ENCODE data around the gene NCAPD3.
A peak's percentile ranks its signal among the peaks of the same experiment; 100 is the strongest.
"Not testable (repeated sequence)": the region's sequence is repeated elsewhere in the genome, so short reads cannot be mapped to it uniquely, and the experiment has no call there.

The NCAPD3 gene, protein sequence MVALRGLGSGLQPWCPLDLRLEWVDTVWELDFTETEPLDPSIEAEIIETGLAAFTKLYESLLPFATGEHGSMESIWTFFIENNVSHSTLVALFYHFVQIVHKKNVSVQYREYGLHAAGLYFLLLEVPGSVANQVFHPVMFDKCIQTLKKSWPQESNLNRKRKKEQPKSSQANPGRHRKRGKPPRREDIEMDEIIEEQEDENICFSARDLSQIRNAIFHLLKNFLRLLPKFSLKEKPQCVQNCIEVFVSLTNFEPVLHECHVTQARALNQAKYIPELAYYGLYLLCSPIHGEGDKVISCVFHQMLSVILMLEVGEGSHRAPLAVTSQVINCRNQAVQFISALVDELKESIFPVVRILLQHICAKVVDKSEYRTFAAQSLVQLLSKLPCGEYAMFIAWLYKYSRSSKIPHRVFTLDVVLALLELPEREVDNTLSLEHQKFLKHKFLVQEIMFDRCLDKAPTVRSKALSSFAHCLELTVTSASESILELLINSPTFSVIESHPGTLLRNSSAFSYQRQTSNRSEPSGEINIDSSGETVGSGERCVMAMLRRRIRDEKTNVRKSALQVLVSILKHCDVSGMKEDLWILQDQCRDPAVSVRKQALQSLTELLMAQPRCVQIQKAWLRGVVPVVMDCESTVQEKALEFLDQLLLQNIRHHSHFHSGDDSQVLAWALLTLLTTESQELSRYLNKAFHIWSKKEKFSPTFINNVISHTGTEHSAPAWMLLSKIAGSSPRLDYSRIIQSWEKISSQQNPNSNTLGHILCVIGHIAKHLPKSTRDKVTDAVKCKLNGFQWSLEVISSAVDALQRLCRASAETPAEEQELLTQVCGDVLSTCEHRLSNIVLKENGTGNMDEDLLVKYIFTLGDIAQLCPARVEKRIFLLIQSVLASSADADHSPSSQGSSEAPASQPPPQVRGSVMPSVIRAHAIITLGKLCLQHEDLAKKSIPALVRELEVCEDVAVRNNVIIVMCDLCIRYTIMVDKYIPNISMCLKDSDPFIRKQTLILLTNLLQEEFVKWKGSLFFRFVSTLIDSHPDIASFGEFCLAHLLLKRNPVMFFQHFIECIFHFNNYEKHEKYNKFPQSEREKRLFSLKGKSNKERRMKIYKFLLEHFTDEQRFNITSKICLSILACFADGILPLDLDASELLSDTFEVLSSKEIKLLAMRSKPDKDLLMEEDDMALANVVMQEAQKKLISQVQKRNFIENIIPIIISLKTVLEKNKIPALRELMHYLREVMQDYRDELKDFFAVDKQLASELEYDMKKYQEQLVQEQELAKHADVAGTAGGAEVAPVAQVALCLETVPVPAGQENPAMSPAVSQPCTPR (N-terminal part only)

DNA sequence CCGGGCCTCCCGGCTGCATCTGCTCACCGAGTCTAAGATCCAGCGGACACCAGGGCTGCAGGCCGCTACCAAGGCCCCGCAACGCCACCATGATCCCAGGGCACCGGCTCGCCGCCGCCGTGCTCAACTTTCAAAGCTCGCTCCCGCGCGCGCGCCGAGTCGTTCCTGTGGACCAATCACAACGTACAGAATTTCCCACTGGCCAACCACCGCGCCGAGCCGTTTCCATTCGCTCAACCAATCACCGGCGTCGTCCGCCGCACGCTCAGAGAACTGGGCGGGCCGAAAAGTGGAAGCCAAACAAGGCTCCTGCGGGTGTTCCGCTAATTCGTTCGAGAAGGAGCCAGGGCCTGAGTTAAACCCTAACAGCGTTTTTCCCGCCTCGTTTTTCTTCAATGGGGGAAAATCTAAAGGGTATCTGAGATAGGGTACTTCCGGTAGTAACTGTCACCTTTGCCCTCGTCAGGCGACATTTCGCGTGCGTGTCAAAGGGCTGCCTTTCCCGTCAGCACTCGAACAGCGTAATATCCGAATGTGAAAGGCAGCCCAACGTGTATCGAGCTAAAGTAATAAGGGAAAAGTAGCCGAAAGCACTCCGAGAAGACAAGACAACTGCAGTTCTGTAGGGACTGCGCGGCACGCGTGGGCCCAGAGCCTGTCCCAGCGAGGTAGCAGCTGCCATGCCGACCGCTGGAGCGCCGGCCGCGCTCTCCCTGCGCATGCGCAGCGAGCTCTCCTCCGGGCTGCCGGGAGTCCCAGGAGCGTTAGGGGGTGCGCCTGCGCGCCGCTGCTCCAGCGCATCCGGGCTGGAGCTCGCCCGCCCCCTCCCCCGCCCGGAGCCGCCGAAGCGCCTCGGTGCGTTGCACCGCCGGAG is at the start of gene NCAPD3, which contains the start of gene VPS26B:
Gene NCAPD3 (minus strand): TSS at position 132 of the 874 bp plus-strand sequence. CDS start 41 bp downstream, at position 91.
Gene VPS26B (plus strand): TSS at position 836 of the 874 bp plus-strand sequence. CDS start 452 bp downstream, outside the sequence.
- DNase-seq: peak; percentile 98

DNA sequence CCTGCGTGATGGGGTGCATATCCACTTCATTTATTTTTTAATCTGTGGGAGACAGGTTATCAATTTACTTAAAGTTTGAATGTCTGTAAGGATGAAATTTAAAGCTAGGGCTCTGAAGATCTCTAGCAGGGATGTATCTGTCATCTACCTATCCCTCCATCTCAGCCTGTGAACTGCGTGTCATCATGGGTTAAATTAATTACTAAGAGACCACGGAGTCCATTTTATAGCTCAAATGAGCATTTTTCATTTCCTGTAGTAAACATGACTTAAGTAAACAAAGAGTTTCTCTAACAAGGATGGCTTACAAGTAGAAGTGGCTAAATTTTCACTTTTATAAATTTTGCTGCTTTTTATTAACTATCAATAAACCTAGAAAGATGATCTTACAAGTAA is 49.5 kb upstream of the NCAPD3 start:
- no peak for DNase-seq

DNA sequence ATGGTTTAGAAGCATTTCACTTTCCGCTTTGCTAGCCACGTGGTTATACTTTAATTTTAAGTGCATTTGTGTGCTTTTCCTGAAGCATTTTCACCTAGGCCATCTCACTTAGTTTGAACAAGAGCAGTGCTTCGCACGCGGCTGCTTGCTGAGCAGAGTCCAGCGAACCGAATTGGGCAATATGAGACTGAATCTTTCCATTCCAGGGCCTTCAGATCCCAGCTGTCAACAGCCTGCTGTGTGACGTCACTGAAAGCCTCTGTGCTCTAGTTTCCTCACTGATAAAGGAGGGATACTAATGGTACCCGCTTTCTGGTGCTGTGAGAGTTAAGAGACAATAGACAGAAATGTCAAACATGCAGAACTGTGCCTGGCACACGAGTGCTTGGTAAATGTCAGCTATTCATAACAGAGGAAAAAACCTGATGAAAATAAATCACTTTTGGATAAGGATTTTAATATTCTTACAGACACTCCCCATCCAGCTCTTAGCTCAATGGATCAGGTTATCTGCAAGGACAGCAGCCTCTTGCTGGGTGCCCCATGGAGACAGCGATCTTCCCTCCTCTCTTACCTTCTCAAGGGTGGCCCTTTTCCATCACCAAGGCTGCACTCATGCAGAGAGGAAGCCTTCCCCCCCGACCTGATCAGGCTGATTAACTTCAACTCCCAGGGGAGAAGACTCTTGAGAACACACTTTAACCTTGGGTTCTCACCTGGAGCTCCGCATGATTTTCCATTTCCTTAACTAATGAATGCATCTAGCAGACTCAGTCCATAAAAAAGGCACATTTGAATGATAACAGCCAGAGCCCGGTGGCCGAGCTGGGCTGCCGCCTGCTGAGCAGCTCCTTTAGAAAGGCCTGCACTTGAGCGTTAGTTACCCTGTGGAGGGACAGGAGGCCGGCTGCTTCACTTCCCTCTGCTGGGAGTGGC is 48.9 kb upstream of the NCAPD3 start:
- no peak for DNase-seq

DNA sequence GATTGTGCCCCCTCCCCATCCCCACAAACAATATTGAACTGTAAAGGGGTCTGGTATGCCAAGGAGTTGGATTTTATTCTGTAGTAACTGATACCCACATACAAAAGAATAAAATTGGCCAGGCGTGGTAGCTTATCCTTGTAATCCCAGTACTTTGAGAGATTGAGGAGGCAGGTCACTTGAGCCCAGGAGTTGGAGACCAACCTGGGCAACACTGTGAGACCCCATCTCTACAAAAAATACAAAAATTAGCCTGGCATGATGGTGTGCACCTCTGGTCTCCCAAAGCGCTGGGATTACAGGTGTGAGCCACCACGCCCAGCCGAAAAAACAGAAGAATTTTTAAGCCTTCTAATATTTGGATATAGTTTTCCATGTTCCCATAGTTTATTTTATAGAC is 48.2 kb upstream of the NCAPD3 start:
- no peak for DNase-seq

DNA sequence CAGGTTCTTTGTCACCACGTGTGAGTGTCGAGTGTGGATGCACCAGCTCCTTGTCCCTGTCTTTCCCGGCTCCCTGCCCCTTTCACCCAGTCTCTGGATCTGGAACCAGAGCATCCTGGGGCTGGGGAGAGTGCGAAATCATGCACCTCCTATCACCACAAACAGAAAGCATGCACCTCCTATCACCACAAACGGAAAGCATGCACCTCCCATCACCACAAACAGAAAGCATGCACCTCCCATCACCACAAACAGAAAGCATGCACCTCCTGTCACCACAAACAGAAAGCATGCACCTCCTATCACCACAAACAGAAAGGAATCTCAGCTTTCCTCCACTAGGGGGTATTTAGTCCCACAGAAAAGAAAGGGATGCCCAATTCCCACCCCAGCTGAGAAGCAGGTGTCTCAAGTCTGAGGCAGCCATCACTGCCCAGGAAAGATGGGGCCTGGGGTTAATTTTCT is 46.5 kb upstream of the NCAPD3 start:
- DNase-seq: no peak

DNA sequence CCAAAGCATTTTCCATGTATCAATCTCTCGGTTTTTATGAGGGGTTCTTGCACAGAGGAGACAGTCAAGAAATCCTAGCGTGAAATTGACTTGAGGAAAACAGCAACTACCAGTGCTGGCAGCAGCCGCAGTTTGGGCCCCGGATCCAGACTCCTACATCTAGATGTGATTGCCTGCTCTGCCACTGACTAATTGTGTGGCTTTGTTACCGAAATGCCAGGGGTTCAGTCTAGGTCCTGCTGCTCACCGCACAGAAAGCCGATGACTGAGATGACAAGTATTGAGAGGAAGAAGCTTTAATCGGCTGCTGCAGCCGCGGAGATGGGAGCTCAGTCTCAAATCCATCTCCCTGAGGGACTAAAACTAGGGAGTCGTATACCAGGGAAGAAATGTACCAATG is 44.2 kb upstream of the NCAPD3 start:
- DNase-seq: no peak

DNA sequence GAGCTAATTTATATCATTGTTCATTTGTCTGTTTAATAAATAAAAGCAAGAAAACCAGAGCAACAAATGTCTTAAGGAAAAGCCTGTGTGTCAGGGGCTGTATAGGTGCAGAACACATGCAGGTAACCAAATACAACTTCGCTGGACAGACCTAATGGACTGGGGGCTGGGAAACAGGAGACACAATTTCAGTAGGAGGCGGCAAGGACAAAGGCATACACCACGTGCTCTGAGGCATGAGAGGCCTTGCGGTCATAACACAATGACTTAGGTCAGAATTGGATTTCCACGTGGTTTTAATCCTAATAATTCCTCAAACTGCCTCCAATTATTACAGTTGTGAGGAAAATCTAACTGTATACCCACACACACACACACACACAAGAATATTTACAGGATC is 43.7 kb upstream of the NCAPD3 start:
- no peak for DNase-seq

DNA sequence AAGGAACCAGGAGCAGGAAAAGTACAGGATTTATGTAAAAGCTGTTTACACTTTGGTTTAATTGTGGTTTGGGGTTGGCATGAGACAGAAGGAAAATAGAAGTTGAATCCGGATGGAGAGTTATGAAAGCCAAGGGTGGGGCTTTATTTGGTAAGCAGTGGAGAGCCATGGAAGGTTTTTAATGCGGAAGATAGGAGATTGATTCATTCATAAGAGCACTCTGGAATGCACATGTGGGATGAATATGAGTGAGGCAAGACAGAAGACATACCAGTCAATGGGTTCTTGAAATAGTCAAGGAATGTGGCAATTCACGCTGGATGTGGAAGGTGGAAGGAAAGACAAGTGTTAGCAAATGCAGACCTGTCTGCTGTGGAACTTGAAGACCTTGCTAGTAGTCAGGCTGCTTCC is 43.1 kb upstream of the NCAPD3 start:
- no peak for DNase-seq

DNA sequence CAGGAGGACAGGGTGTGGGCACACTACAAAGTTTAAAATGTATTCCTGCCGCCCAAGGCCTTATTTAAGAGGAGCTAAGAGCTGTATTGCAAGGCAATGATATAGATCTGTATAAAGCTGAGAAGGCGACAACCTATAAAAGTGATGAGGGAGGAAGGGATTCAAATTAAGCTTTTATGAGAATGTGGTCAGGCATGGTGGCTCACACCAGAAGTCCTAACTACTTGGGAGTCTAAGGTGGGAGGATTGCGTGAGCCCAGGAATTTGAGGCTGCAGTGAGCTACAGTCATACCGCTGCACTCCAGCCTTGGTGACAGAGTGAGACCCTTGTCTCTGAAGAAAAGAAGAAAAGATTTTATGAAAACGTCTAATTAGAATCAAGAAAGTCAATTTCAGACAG is 42.7 kb upstream of the NCAPD3 start:
- no peak for DNase-seq

DNA sequence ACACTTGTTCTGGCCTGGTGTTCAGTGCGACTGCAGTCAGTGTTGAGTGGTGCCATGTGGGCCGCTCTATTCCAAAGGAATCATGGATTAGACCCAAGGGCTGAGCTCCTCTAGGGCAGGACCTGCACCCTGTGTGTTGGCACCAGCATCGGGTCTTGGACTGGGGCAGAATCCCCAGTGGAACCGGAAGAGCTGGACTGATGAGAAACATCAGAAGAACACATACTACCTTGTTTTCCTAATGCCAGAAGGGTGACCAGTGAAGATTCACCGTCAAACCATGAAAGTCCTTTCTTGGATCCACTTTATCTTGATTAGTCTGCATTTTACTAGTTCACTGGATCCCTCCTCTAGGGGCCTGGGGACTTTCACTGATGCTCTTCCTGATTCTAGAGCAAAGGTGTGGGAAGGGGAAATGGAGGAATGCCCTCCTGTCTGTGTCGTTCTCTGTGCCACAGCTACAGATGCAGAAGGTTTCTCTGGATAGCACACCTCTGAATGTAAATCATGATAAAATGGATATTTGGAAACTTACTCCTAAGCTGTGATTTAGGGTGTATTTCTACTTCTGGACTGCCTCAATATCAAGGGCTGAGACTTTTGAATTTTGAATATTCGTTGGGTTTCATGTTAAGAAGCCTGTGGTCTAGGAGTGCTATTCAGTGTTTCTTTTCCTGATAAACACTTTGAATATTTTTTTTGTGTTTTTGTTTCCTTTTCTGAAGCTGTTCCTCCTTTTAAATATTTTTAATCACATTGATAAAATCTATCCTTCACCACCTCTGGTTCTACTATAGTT is 41.4 kb upstream of the NCAPD3 start:
- DNase-seq: no peak

DNA sequence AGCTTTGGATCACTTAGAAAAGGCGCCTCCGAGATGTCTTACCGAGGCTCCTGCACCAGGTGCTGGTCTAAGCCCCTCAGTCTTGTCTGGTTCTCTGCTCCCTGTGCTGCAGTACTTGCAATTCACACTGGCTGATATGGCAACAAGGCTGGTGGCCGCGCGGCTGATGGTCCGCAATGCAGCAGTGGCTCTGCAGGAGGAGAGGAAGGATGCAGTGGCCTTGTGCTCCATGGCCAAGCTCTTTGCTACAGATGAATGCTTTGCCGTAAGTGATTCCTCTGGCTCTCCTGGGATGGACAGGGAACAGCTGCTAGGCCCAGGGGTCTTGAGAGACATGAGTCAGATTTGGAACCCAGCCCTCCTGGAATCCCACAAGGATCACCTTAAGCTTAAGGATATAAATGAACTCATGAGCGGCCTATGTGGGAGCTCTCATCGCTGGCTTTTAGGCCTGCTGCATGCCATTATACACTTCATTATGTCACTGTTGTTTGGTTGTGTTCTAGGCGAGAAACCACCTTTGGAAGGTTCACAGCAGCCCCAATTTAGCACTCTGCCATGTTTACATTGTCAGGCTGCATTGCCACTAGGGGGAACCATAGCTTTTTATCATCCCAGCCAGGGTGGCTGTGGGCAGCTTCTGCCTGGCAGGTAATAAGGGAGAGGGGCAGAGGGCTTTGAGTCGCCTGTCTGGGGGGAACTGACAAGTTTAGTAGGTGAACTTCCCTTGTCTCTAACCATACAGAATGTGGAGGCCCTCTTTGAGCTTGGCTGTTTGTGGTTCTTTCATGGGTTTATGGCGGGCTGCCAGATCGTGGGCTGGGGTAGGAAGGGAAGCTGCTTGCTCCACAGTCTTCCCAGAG is 38.1 kb upstream of the NCAPD3 start:
- DNase-seq: peak; percentile 45

DNA sequence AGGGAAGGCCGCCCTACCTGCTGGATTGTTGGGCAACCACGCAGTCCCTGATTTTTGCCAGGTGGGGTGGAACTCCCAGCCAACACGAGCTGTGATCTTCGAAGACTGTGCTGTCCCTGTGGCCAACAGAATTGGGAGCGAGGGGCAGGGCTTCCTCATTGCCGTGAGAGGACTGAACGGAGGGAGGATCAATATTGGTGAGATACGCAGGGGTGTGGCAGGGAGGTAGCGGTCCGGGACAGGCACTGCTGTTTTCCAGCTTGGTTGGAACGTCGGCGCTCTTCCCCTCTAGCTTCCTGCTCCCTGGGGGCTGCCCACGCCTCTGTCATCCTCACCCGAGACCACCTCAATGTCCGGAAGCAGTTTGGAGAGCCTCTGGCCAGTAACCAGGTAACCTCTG is 37.2 kb upstream of the NCAPD3 start:
- no peak for DNase-seq

DNA sequence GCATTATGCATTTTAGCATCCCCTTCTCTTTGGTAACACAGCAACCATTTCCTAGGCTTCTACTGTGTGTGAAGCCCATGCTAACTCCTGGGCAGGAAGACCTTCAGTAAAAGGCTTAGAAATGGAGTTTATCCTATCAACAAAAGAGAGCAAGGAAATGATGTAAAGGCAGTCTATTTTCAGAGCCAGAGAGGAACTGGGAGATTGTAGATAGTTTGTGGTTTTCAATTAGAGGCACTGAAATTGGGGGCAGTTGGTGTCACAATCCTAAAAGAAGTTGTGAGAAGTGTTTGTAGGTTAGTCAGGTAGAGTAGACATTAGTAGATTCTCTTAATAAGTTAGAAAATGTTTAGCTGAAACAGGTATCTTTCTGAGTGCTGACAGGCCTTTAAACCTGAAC is 36.7 kb upstream of the NCAPD3 start:
- DNase-seq: no peak

DNA sequence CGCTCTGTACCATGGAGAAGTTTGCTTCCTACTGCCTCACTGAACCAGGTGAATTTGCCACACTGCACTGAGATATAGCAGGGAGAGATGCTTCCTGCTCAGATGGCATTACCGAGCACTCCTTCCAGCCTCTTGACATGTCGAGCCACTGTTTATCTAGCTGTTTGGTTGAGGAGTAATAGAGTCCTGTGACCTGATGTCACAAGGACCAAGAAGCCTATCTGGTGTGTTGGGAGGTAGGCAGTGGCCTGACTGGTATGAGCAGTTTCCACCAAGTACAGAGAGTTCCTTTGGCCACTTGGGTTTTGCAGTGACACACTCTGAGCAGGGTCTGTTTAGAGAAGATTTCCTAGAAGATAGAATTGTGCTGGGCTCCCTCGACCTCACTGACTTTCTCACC is 34.8 kb upstream of the NCAPD3 start:
- no peak for DNase-seq

DNA sequence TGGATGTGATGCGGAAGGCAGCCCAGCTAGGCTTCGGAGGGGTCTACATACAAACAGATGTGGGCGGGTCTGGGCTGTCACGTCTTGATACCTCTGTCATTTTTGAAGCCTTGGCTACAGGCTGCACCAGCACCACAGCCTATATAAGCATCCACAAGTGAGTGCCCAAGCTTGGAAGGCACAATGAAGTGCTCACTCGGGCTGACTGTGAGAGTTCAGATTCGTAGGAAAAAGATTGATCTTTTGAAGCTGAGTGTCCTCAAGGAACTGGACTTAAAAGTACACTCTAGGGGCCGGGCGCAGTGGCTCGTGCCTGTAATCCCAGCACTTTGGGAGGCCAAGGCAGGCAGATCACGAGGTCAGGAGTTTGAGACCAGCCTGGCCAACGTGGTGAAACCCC is 33.3 kb upstream of the NCAPD3 start:
- no peak for DNase-seq

DNA sequence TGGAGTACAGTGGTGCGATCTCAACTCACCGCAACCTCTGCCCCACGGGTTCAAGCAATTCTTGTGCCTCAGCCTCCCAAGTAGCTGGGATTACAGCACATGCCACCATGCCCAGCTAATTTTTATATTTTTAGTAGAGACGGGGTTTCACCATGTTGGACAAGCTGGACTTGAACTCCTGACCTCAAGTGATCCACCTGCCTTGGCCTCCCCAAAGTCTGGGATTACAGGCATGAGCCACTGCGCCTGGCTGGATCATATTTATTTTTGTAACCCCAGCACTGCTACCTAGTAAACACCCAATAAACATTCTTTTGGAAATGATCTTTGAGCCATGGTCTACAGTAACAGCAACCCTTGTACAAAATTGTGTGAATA is 31.4 kb upstream of the NCAPD3 start:
- DNase-seq: not testable (repeated sequence)

DNA sequence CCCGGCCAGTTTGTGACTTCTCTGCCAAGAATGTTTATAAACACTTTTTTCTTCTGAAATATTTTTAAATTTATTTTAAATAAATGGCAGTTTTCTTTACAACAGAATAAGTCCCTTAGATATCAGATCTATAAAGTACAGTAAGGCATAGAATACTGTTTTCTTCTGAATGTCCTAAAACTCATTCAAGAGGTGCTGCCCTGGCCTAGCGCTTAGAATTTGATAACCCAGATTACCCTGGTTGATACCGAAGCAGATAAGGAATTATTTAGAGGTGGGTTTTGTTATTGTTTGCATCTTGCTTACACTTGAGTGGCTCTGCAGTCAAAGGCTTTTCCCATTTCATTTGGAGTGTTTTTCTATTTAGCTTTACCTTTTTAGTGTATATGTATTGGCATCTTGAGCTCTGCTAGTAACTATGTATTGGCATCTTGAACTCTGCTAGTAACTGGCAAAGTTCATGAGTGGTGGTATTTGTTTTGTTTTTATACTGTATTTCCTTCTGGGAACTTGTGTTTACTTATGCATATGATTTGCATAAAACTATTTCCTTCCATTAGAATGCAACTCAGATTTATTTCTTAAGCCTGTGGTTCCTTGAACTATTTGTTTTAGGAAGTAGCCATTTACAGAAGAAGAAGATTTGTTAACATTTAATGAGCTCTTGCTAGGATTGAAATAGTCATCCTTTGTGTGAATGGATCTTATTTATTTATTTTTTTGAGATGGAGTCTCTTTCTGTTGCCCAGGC is 30.8 kb upstream of the NCAPD3 start:
- no peak for DNase-seq

Measured in stimulated activated CD8-positive, alpha-beta memory T cell treated with anti-CD3 and anti-CD28 coated beads, Interleukin-4, amount 100 ng/mL, for 48 hours (primary cell).